ENCODE data around the gene FSTL4.

FSTL4 gene

GRCh38 chr5:133612249-133612860 is at the start of gene FSTL4:
Gene FSTL4, minus strand, starts transcription at chr5:133612541.
- H3K36me3 Mint-ChIP-seq = no peaks in the 10 kb centered on the region
- no peak within 1 kb of the TSS for H3K27ac Mint-ChIP-seq
- H3K27me3 Mint-ChIP-seq = peaks cover 29% of the 10 kb centered on the region
- H3K4me3 Mint-ChIP-seq = peak within 1 kb of the TSS; percentile 83
- peak; percentile 66 for ATAC-seq (ENCODE audit: low read depth)
- peak; percentile 27 to 48 for DNase-seq (ENCODE audit: low spot score in 2 of 2)
- H3K9me3 Mint-ChIP-seq = no peaks in the 10 kb centered on the region
- H3K4me1 Mint-ChIP-seq = no peaks in the 10 kb centered on the region

- no peak overlapping the region for H3K4me3 Mint-ChIP-seq
- H3K9me3 Mint-ChIP-seq = no peaks in the 10 kb centered on the region
- peaks cover 5% of the 10 kb centered on the region for H3K27me3 Mint-ChIP-seq
These were observed 49.0 kb upstream of the FSTL4 start for GRCh38 chr5:133661389-133661788.

GRCh38 chr5:133658327-133658726 is 46.0 kb upstream of the FSTL4 start:
- ATAC-seq (ENCODE audit: low read depth) (peak; percentile 54), DNase-seq (ENCODE audit: low spot score in 2 of 2) (no peak)
- Mint-ChIP-seq H3K27ac (no peak overlapping the region), H3K4me1 (peaks cover 2% of the 10 kb centered on the region), H3K4me3 (no peak overlapping the region), H3K27me3 (peaks cover 4% of the 10 kb centered on the region), H3K9me3 (no peaks in the 10 kb centered on the region), H3K36me3 (no peaks in the 10 kb centered on the region)

More at GRCh38 chr5:133661389-133661788, 49.0 kb upstream of the FSTL4 start:
- DNase-seq (ENCODE audit: low spot score in 2 of 2) = no peak
- Mint-ChIP-seq H3K27ac (no peak overlapping the region), H3K4me1 (peaks cover 2% of the 10 kb centered on the region), H3K36me3 (no peaks in the 10 kb centered on the region)
- no peak for ATAC-seq (ENCODE audit: low read depth)

- peaks cover 5% of the 10 kb centered on the region for H3K27me3 Mint-ChIP-seq
- no peaks in the 10 kb centered on the region for H3K36me3 Mint-ChIP-seq
- ATAC-seq (ENCODE audit: low read depth) = no peak
- H3K4me1 Mint-ChIP-seq = peaks cover 2% of the 10 kb centered on the region
- no peak overlapping the region for H3K4me3 Mint-ChIP-seq
- H3K9me3 Mint-ChIP-seq = peaks cover 2% of the 10 kb centered on the region
- H3K27ac Mint-ChIP-seq = no peak overlapping the region
- peak in 1 of 2 donors; percentile 2 for DNase-seq (ENCODE audit: low spot score in 2 of 2)
These were observed 44.7 kb upstream of the FSTL4 start for GRCh38 chr5:133657036-133657435.

DNA sequence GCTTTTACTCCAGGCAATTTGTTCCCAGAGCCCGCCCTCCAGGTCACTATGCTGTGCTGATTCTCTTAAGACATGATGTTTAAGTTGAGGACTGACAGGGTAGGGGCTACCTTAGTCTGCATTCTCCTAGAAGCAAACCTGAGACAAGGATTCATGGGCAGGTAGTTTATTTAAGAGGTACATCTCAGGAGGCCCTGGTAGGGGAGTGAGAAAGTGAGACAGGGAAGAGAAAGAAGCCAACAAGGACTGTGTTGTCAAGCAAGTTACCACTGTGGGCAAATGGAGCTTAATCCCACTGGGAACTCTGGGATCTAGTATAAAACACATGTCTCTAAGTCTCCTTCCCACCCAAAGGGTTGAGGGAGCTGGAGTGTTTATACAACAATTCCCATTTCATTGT is 43.6 kb upstream of the FSTL4 start:
- H3K36me3 Mint-ChIP-seq = no peaks in the 10 kb centered on the region
- peaks cover 5% of the 10 kb centered on the region for H3K27me3 Mint-ChIP-seq
- ATAC-seq (ENCODE audit: low read depth) = no peak
- H3K9me3 Mint-ChIP-seq = peaks cover 2% of the 10 kb centered on the region
- no peak overlapping the region for H3K27ac Mint-ChIP-seq
- no peak overlapping the region for H3K4me3 Mint-ChIP-seq
- DNase-seq (ENCODE audit: low spot score in 2 of 2) = no peak
- H3K4me1 Mint-ChIP-seq = peaks cover 2% of the 10 kb centered on the region

GRCh38 chr5:133653760-133654049 is 41.4 kb upstream of the FSTL4 start:
- no peaks in the 10 kb centered on the region for H3K36me3 Mint-ChIP-seq
- H3K27me3 Mint-ChIP-seq = peaks cover 8% of the 10 kb centered on the region
- peaks cover 2% of the 10 kb centered on the region for H3K4me1 Mint-ChIP-seq
- peaks cover 2% of the 10 kb centered on the region for H3K9me3 Mint-ChIP-seq
- no peak overlapping the region for H3K4me3 Mint-ChIP-seq
- H3K27ac Mint-ChIP-seq = no peak overlapping the region
- ATAC-seq (ENCODE audit: low read depth) (no peak), DNase-seq (ENCODE audit: low spot score in 2 of 2) (no peak)

- Mint-ChIP-seq H3K9me3 (peaks cover 2% of the 10 kb centered on the region), H3K4me1 (no peaks in the 10 kb centered on the region), H3K36me3 (no peaks in the 10 kb centered on the region), H3K27ac (no peak overlapping the region), H3K4me3 (no peak overlapping the region), H3K27me3 (peaks cover 9% of the 10 kb centered on the region)
- ATAC-seq (ENCODE audit: low read depth) = no peak
- no peak for DNase-seq (ENCODE audit: low spot score in 2 of 2)
These were observed 40.8 kb upstream of the FSTL4 start for GRCh38 chr5:133652951-133653759.

GRCh38 chr5:133644000-133644865 is 31.9 kb upstream of the FSTL4 start:
- H3K9me3 Mint-ChIP-seq = no peaks in the 10 kb centered on the region
- H3K27ac Mint-ChIP-seq = no peak overlapping the region
- DNase-seq (ENCODE audit: low spot score in 2 of 2) = no peak
- peaks cover 16% of the 10 kb centered on the region for H3K27me3 Mint-ChIP-seq
- peaks cover 6% of the 10 kb centered on the region for H3K4me1 Mint-ChIP-seq
- ATAC-seq (ENCODE audit: low read depth) = no peak
- H3K36me3 Mint-ChIP-seq = no peaks in the 10 kb centered on the region
- H3K4me3 Mint-ChIP-seq = no peak overlapping the region

DNA sequence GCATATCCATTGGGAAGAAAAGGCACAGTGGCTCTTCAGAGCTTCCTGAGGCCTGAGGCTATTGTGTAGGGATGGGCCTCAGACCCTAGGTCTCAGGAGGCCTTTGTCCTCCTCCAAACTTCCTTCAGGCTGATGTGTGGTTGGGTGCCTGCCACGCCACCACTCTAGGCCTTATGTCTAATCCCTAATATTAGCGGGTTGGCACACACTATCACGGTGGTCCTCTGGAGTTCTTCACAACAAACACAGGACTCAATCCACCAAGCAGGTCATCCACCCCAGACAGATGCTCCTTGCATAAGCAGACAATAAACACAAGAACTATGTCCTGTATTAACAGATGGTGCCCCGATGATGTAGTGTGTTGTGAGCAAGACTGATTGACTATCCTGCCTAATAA is 31.0 kb upstream of the FSTL4 start:
- ATAC-seq (ENCODE audit: low read depth) = no peak
- H3K4me3 Mint-ChIP-seq = no peak overlapping the region
- peaks cover 6% of the 10 kb centered on the region for H3K4me1 Mint-ChIP-seq
- no peaks in the 10 kb centered on the region for H3K36me3 Mint-ChIP-seq
- peaks cover 16% of the 10 kb centered on the region for H3K27me3 Mint-ChIP-seq
- DNase-seq (ENCODE audit: low spot score in 2 of 2) = no peak
- no peak overlapping the region for H3K27ac Mint-ChIP-seq
- no peaks in the 10 kb centered on the region for H3K9me3 Mint-ChIP-seq

DNA sequence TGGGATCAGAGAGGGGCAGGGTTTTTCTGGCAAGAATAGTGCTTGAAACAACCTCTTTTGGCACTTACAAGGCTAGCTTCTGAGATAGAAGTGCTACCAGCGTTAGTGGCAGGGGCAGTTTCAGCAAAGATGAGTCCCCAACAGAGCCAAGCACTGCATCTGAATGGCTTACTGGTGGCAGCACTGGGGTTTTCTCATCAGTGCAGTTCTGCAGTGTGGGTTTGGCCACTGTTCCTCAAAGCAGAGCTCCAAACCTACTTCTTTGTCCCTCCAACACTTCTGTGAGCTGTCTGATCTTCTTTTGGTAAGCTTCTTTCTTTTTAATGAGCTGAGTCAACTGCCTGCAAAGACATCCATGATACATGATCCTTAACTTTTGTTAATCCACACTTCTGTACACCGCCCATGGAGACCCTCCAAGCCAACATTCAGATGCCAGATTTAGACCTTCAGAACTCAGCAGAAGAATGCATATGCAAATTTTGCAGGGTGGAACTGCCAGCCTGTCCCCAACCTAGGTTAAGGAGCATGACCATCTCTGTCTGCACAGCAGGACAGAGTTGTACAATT is 29.9 kb upstream of the FSTL4 start:
- Mint-ChIP-seq H3K9me3 (no peaks in the 10 kb centered on the region), H3K27me3 (peaks cover 23% of the 10 kb centered on the region), H3K4me1 (peaks cover 6% of the 10 kb centered on the region), H3K4me3 (no peak overlapping the region), H3K36me3 (no peaks in the 10 kb centered on the region), H3K27ac (no peak overlapping the region)
- no peak for DNase-seq (ENCODE audit: low spot score in 2 of 2)
- ATAC-seq (ENCODE audit: low read depth) = peak; percentile 29

DNA sequence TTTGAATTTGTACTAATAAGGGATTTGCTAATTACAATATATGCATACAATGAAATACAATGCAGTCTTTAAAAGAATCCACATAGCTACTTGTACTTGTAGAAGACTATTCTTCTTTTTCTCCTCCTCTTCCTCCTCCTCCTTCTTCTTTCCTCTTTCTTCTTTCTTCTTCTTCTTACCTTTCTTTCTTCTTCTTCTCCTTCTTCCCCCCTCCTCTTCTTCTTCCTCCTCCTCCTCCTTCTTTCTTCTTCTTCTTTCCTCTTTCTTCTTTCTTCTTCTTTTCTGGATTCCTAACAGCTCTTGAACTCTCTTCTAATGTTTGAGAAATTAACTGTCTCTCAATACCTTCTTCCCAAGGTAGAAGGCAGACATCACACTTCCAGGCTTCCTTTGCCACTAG is 29.3 kb upstream of the FSTL4 start:
- H3K27me3 Mint-ChIP-seq = peaks cover 24% of the 10 kb centered on the region
- DNase-seq (ENCODE audit: low spot score in 2 of 2) = no peak

GRCh38 chr5:133639850-133640528 is 27.6 kb upstream of the FSTL4 start:
- H3K36me3 Mint-ChIP-seq = no peaks in the 10 kb centered on the region
- H3K9me3 Mint-ChIP-seq = no peaks in the 10 kb centered on the region
- peaks cover 13% of the 10 kb centered on the region for H3K27me3 Mint-ChIP-seq
- no peak overlapping the region for H3K4me3 Mint-ChIP-seq
- H3K27ac Mint-ChIP-seq = no peak overlapping the region
- no peak for DNase-seq (ENCODE audit: low spot score in 2 of 2)
- ATAC-seq (ENCODE audit: low read depth) = no peak
- H3K4me1 Mint-ChIP-seq = peaks cover 6% of the 10 kb centered on the region

More for the DNA sequence above, 29.3 kb upstream of the FSTL4 start:
- Mint-ChIP-seq H3K4me1 (peaks cover 6% of the 10 kb centered on the region), H3K9me3 (no peaks in the 10 kb centered on the region), H3K27ac (no peak overlapping the region), H3K36me3 (no peaks in the 10 kb centered on the region), H3K4me3 (no peak overlapping the region)
- ATAC-seq (ENCODE audit: low read depth) = no peak

DNA sequence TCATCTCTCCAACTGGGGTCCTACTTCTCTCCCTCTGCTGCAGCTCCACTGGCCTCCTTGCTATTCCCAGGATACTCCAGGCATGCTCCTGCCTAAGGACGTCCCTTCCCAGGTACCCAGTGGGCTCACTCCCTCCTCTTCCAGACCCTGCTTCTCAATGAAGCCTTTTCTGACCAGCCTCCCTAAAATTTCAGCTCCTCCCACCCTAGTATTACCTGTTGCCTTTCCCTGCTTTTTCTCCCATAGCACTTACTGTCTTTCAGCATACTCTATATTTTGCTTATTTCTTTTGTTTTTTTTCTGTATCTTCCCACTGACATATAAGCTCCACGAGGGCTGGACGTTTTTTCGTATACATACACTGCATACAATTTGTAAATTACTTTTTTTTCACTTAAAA is 26.1 kb upstream of the FSTL4 start:
- peaks cover 12% of the 10 kb centered on the region for H3K27me3 Mint-ChIP-seq
- no peaks in the 10 kb centered on the region for H3K36me3 Mint-ChIP-seq
- peaks cover 6% of the 10 kb centered on the region for H3K4me1 Mint-ChIP-seq
- H3K4me3 Mint-ChIP-seq = no peak overlapping the region
- H3K27ac Mint-ChIP-seq = no peak overlapping the region
- ATAC-seq (ENCODE audit: low read depth) (no peak), DNase-seq (ENCODE audit: low spot score in 2 of 2) (no peak)
- peaks cover 2% of the 10 kb centered on the region for H3K9me3 Mint-ChIP-seq
